ENCODE results near the gene ATP6V0B. TPM values are rescaled to one million over a fixed set of nuclear protein-coding genes. Genes with fewer than 3 reads are reported as not detected.

Gene ATP6V0B
- total and polyA plus RNA-seq, 2 of the 13 experiments (the other 11 are each of a cell fraction or from before 2014, with no cell fraction given): 157 to 161 TPM

GRCh38 chr1:44012404-44012803, 37.6 kb downstream of the ATP6V0B start:
- Histone ChIP-seq H3K36me3 (replicated peaks in 1 of 2; ENCODE audit: control insufficient read depth in 1 of 2, insufficient read depth in 2 of 2, low read length in 2 of 2) (no peaks in the 10 kb centered on the region; a peak in 2 of 5 replicates), H3K9me3 (ENCODE audit: low read length) (no peaks in the 10 kb centered on the region), H3K4me3 (replicated peaks in 1 of 3; ENCODE audit: insufficient read depth in 1 of 3, low read depth in 2 of 3, low read length in 3 of 3) (no peak overlapping the region), H3K4me1 (ENCODE audit: insufficient read depth, low read length) (peaks cover 66% of the 10 kb centered on the region), H4K20me1 (ENCODE audit: insufficient read depth, low read length) (no peaks in the 10 kb centered on the region), H3K9ac (ENCODE audit: insufficient read depth, low read depth, low read length) (no peak overlapping the region), H2AFZ (ENCODE audit: low read length) (no peak overlapping the region), H3K79me2 (ENCODE audit: insufficient read depth, low read length) (no peaks in the 10 kb centered on the region), H3K4me2 (ENCODE audit: low read depth, low read length) (no peak overlapping the region), H3K27ac (ENCODE audit: extremely low read length, insufficient read depth, low read length) (no peak overlapping the region), H3K27me3 (ENCODE audit: control insufficient read depth in 1 of 2, insufficient read depth in 2 of 2, low read length in 2 of 2) (no peaks in the 10 kb centered on the region)
- no peak for DNase-seq (ENCODE audit: low spot score)
- no peak for ATAC-seq
- TF ChIP-seq ZNF333 (CRISPR knock-in tag; IDR thresholded peaks at IDR 0.05; ENCODE audit: borderline replicate concordance) (no peak), BHLHE40 (IDR thresholded peaks at IDR 0.05; ENCODE audit: low read length) (no peak), THAP7 (CRISPR knock-in tag; IDR thresholded peaks at IDR 0.05) (no peak), SALL1 (CRISPR knock-in tag; IDR thresholded peaks at IDR 0.05) (no peak), RNF219 (CRISPR knock-in tag; IDR thresholded peaks at IDR 0.05) (no peak), ZNF383 (CRISPR knock-in tag; IDR thresholded peaks at IDR 0.05; ENCODE audit: borderline replicate concordance) (no peak), ZNF788 (CRISPR knock-in tag; IDR thresholded peaks at IDR 0.05; ENCODE audit: borderline replicate concordance) (no peak), ZNF772 (CRISPR knock-in tag; IDR thresholded peaks at IDR 0.05) (no peak)
- CTCF ChIA-PET (ENCODE audit: low intra/inter-chr PET ratio, low total read pairs): no interaction called here
- no TSS peak for BruUV-seq (replicated peaks)
- intact Hi-C loops (cut with micrococcal nuclease; ENCODE audit: unreplicated experiment) (no loop called here), in situ Hi-C loops (cut with HindIII; ENCODE audit: extremely low pct_ligation_motif_present, low pct_unique_long_range_greater_than_20kb) (no loop called here)
- 80% methylated on average over 2 of the region's 2 CpGs for WGBS (ENCODE audit: low lambda C conversion rate)
- no peak for FAIRE-seq
- POLR2A ChIA-PET: interaction anchor here (4.1 kb wide), 1 partner anchor 18 kb away, joined by 32 read pairs; the partner anchor contains the start of gene SLC6A9

All from HepG2 (cell line).